GM23338 (cell line): ENCODE results near the gene FAM9A. TPM values are rescaled to one million over a fixed set of nuclear protein-coding genes. Genes with fewer than 3 reads are reported as not detected.

Source experiments
- ATAC-seq: fragments of 200-7000 bp; cut with Tn5 transposase; 3 replicates; pipeline ENCODE4 v1.9.1; 2020
- DNase-seq: peaks from one replicate; pipeline ENCODE4 v3.0.0-alpha.2; 2015; ENCODE audit warnings: low spot score
- H2AFZ ChIP-seq: fragments of 200-600 bp; sonication (generic); 2 replicates; pipeline ENCODE4 v1.8.0; 2016; ENCODE audit warnings: antibody characterized with exemption, mild to moderate bottlenecking, moderate library complexity
- H3F3A ChIP-seq: fragments of 200-600 bp; sonication (generic); replicated peaks from 2 replicates; pipeline ENCODE4 v1.8.0; 2017; ENCODE audit warnings: antibody characterized with exemption, mixed run types, low read depth
- H3K27ac ChIP-seq: fragments of 200-600 bp; sonication (generic); 2 replicates; pipeline ENCODE4 v1.6.1; 2016; ENCODE audit warnings: low read depth
- H3K27me3 ChIP-seq: fragments of 200-600 bp; sonication (generic); 2 replicates; pipeline ENCODE4 v1.8.0; 2016; ENCODE audit warnings: mild to moderate bottlenecking, mixed run types, moderate library complexity; ENCODE audit not compliant: insufficient read depth
- H3K36me3 ChIP-seq: fragments of 200-600 bp; sonication (generic); 2 replicates; pipeline ENCODE4 v1.8.0; 2016; ENCODE audit warnings: mild to moderate bottlenecking; ENCODE audit not compliant: insufficient read depth
- H3K4me1 ChIP-seq: fragments of 200-600 bp; sonication (generic); 2 replicates; pipeline ENCODE4 v1.8.0; 2016; ENCODE audit warnings: mild to moderate bottlenecking, moderate library complexity; ENCODE audit not compliant: insufficient read depth
- H3K4me2 ChIP-seq: fragments of 200-600 bp; sonication (generic); 2 replicates; pipeline ENCODE4 v1.7.1; 2017; ENCODE audit warnings: mixed run types
- H3K4me3 ChIP-seq: fragments of 200-600 bp; sonication (generic); 2 replicates; pipeline ENCODE4 v1.6.1; 2016; ENCODE audit warnings: mixed run types
- H3K79me2 ChIP-seq: fragments of 200-600 bp; sonication (generic); replicated peaks from 2 replicates; pipeline ENCODE4 v1.8.0; 2017; ENCODE audit warnings: mild to moderate bottlenecking; ENCODE audit not compliant: insufficient read depth
- H3K9me2 ChIP-seq: fragments of 200-600 bp; sonication (generic); 2 replicates; pipeline ENCODE4 v1.8.0; 2017; ENCODE audit not compliant: insufficient read depth
- H4K20me1 ChIP-seq: fragments of 200-600 bp; sonication (generic); replicated peaks from 2 replicates; pipeline ENCODE4 v1.8.0; 2017; ENCODE audit warnings: mild to moderate bottlenecking; ENCODE audit not compliant: insufficient read depth
- H3K27ac Mint-ChIP-seq: 2 replicates; pipeline ENCODE4 v1.8.0; 2020; ENCODE audit warnings: inconsistent platforms, mild to moderate bottlenecking, moderate library complexity, mixed read lengths
- H3K27me3 Mint-ChIP-seq: 3 replicates; pipeline ENCODE4 v1.8.0; 2022; ENCODE audit warnings: low read depth, mild to moderate bottlenecking, moderate library complexity, mixed read lengths, inconsistent platforms; ENCODE audit not compliant: insufficient read depth, poor library complexity
- H3K36me3 Mint-ChIP-seq: 3 replicates; pipeline ENCODE4 v1.8.0; 2021; ENCODE audit warnings: low read depth, mild to moderate bottlenecking, inconsistent platforms, moderate library complexity, mixed read lengths
- H3K4me1 Mint-ChIP-seq: 3 replicates; pipeline ENCODE4 v1.8.0; 2020; ENCODE audit warnings: mild to moderate bottlenecking, inconsistent platforms, mixed read lengths
- H3K4me3 Mint-ChIP-seq: 3 replicates; pipeline ENCODE4 v1.8.0; 2021; ENCODE audit warnings: moderate library complexity, mild to moderate bottlenecking, inconsistent platforms, mixed read lengths
- H3K9me3 Mint-ChIP-seq: 3 replicates; pipeline ENCODE4 v1.8.0; 2020; ENCODE audit warnings: moderate library complexity, mild to moderate bottlenecking, inconsistent platforms, mixed read lengths
- CREB1 ChIP-seq: fragments of 250-450 bp; sonication (Bioruptor Pico); IDR thresholded peaks from 2 replicates; pipeline ENCODE4 v1.5.0; 2020; ENCODE audit warnings: low read depth, mild to moderate bottlenecking, moderate library complexity
- CTCF ChIP-seq, 2 experiments: fragments of 200-600 bp in 1 of 2; sonication (generic) in 1 of 2; conservative IDR thresholded peaks; 2 replicates each; pipeline versions ENCODE4 v1.5.1 to v1.6.1; 2016 to 2017; ENCODE audit warnings: antibody characterized with exemption in 2 of 2, low read depth in 2 of 2, mild to moderate bottlenecking in 2 of 2, moderate library complexity in 1 of 2
- EZH2phosphoT487 ChIP-seq: fragments of 200-600 bp; sonication (generic); IDR thresholded peaks from one replicate; pipeline ENCODE4 v1.8.1; 2018; ENCODE audit warnings: antibody characterized with exemption; ENCODE audit not compliant: unreplicated experiment
- NANOG ChIP-seq: IDR thresholded peaks from 2 replicates; pipeline ENCODE4 v1.6.1; 2016; ENCODE audit warnings: antibody characterized with exemption, borderline replicate concordance
- POLR2AphosphoS5 ChIP-seq: IDR thresholded peaks from 2 replicates; pipeline ENCODE4 v1.6.1; 2016; ENCODE audit warnings: antibody characterized with exemption, low read depth
- STAT1 ChIP-seq: IDR thresholded peaks from one replicate; pipeline ENCODE4 v1.6.1; 2016; ENCODE audit warnings: antibody characterized with exemption; ENCODE audit not compliant: unreplicated experiment
- ZNF114 ChIP-seq: fragments of 250-450 bp; sonication (Bioruptor Pico); IDR thresholded peaks from 2 replicates; pipeline ENCODE4 v1.5.0; 2020; ENCODE audit warnings: mild to moderate bottlenecking, moderate library complexity
- long read RNA-seq: library from polyadenylated mRNA; unstranded; transcript quantifications from one replicate; pipeline ENCODE4 v2.0.0, GENCODE V29; 2020; ENCODE audit not compliant: unreplicated experiment
- polyA plus RNA-seq: library from polyadenylated mRNA; unstranded; fragments of >200 nt; fragmentation: Nextera tagmentation; extraction: Ambion mirVana; gene quantifications from 2 replicates; pipeline ENCODE4 v1.2.1, GENCODE V29; 2016
- total RNA-seq: library from RNA; depleted of rRNA; stranded (reverse); fragments of >200 nt; shearing (Covaris generic); gene quantifications from 2 replicates; pipeline ENCODE4 v1.2.3, GENCODE V29; 2014; rRNA removed
- TF ChIP-seq, protein P1 (sequence below): fragments of 250-450 bp; sonication (Bioruptor Pico); IDR thresholded peaks from 2 replicates; pipeline ENCODE4 v1.5.0; 2020; ENCODE audit warnings: mild to moderate bottlenecking, moderate library complexity
- TF ChIP-seq, protein P2 (sequence below): IDR thresholded peaks from 2 replicates; pipeline ENCODE4 v1.6.1; 2016; ENCODE audit warnings: antibody characterized with exemption

The FAM9A gene
- total RNA-seq, result not detected in 2 replicates
- not detected in 2 replicates for polyA plus RNA-seq
- long read RNA-seq, result 0 reads

- no peaks in the 10 kb centered on the region for H3K27me3 ChIP-seq
- no peaks in the 10 kb centered on the region for H3K36me3 Mint-ChIP-seq
- no peaks in the 10 kb centered on the region for H3K4me1 ChIP-seq
- no peak within 1 kb of the TSS for H3K4me2 ChIP-seq
- no peak within 1 kb of the TSS for H3K27ac ChIP-seq
- no peaks in the 10 kb centered on the region for H3K36me3 ChIP-seq
- H3K79me2 ChIP-seq, result no peaks in the 10 kb centered on the region
- DNase-seq (no peak), ATAC-seq (no peak)
- no peak within 1 kb of the TSS for H3K4me3 ChIP-seq
- H3K9me3 Mint-ChIP-seq, result no peaks in the 10 kb centered on the region; the same call in 2 of the 3 replicates
- H4K20me1 ChIP-seq, result no peaks in the 10 kb centered on the region
- H3K27me3 Mint-ChIP-seq, result no peaks in the 10 kb centered on the region
- H3K9me2 ChIP-seq, result no peaks in the 10 kb centered on the region
- H3F3A ChIP-seq, result no peaks in the 10 kb centered on the region
- no peaks in the 10 kb centered on the region for H3K4me1 Mint-ChIP-seq
- H3K27ac Mint-ChIP-seq, result no peak within 1 kb of the TSS
- TF ChIP-seq STAT1 (no peak), NANOG (no peak), CREB1 (no peak), POLR2AphosphoS5 (no peak)
- no peak within 1 kb of the TSS for H2AFZ ChIP-seq
- no peak within 1 kb of the TSS for H3K4me3 Mint-ChIP-seq
Observed at GRCh38 chrX:8801041-8801599, at the start of gene FAM9A. Gene FAM9A, minus strand, starts transcription at chrX:8801383. Its CDS starts 1,212 bp downstream, at chrX:8800171.

DNA sequence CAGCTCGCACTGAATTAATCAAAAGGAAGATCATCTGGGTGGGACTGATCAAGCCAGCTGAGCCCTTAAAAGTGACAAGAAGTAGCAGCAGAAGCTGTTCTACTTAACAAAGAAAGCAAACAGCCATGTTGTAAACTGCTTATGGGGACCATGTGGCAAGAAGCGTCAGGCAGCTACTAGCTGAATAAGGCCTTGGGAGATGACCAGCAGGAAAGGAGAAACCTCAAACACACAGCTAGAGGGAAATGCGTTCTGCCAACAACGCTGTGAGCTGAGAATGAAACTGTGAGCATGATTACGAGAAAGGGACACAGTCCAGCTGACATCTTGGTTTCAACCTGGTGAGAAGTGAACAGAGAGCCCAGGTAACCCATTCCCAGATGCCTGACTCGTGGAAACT lies 49.3 kb upstream of the FAM9A start:
- ATAC-seq (no peak), DNase-seq (no peak)
- H3K4me3 ChIP-seq, result no peak overlapping the region
- Mint-ChIP-seq H3K4me1 (no peaks in the 10 kb centered on the region), H3K27me3 (peaks cover 2% of the 10 kb centered on the region), H3K4me3 (no peak overlapping the region), H3K27ac (no peak overlapping the region), H3K9me3 (no peaks in the 10 kb centered on the region), H3K36me3 (no peaks in the 10 kb centered on the region)
- H3K27ac ChIP-seq, result no peak overlapping the region
- no peaks in the 10 kb centered on the region for H3K27me3 ChIP-seq
- H3K4me1 ChIP-seq, result no peaks in the 10 kb centered on the region
- no peaks in the 10 kb centered on the region for H3F3A ChIP-seq
- no peak overlapping the region for H2AFZ ChIP-seq
- H3K9me2 ChIP-seq, result no peaks in the 10 kb centered on the region
- no peaks in the 10 kb centered on the region for H3K79me2 ChIP-seq
- H3K4me2 ChIP-seq, result no peak overlapping the region
- no peaks in the 10 kb centered on the region for H4K20me1 ChIP-seq
- no peaks in the 10 kb centered on the region for H3K36me3 ChIP-seq
- TF ChIP-seq EZH2phosphoT487 (no peak), POLR2AphosphoS5 (no peak), NANOG (no peak), CREB1 (no peak), ZNF114 (no peak), CTCF (conservative IDR thresholded peaks at IDR 0.05; ENCODE audit: low read depth in 2 of 2) (no peak), STAT1 (no peak)
- TF ChIP-seq, protein P1, sequence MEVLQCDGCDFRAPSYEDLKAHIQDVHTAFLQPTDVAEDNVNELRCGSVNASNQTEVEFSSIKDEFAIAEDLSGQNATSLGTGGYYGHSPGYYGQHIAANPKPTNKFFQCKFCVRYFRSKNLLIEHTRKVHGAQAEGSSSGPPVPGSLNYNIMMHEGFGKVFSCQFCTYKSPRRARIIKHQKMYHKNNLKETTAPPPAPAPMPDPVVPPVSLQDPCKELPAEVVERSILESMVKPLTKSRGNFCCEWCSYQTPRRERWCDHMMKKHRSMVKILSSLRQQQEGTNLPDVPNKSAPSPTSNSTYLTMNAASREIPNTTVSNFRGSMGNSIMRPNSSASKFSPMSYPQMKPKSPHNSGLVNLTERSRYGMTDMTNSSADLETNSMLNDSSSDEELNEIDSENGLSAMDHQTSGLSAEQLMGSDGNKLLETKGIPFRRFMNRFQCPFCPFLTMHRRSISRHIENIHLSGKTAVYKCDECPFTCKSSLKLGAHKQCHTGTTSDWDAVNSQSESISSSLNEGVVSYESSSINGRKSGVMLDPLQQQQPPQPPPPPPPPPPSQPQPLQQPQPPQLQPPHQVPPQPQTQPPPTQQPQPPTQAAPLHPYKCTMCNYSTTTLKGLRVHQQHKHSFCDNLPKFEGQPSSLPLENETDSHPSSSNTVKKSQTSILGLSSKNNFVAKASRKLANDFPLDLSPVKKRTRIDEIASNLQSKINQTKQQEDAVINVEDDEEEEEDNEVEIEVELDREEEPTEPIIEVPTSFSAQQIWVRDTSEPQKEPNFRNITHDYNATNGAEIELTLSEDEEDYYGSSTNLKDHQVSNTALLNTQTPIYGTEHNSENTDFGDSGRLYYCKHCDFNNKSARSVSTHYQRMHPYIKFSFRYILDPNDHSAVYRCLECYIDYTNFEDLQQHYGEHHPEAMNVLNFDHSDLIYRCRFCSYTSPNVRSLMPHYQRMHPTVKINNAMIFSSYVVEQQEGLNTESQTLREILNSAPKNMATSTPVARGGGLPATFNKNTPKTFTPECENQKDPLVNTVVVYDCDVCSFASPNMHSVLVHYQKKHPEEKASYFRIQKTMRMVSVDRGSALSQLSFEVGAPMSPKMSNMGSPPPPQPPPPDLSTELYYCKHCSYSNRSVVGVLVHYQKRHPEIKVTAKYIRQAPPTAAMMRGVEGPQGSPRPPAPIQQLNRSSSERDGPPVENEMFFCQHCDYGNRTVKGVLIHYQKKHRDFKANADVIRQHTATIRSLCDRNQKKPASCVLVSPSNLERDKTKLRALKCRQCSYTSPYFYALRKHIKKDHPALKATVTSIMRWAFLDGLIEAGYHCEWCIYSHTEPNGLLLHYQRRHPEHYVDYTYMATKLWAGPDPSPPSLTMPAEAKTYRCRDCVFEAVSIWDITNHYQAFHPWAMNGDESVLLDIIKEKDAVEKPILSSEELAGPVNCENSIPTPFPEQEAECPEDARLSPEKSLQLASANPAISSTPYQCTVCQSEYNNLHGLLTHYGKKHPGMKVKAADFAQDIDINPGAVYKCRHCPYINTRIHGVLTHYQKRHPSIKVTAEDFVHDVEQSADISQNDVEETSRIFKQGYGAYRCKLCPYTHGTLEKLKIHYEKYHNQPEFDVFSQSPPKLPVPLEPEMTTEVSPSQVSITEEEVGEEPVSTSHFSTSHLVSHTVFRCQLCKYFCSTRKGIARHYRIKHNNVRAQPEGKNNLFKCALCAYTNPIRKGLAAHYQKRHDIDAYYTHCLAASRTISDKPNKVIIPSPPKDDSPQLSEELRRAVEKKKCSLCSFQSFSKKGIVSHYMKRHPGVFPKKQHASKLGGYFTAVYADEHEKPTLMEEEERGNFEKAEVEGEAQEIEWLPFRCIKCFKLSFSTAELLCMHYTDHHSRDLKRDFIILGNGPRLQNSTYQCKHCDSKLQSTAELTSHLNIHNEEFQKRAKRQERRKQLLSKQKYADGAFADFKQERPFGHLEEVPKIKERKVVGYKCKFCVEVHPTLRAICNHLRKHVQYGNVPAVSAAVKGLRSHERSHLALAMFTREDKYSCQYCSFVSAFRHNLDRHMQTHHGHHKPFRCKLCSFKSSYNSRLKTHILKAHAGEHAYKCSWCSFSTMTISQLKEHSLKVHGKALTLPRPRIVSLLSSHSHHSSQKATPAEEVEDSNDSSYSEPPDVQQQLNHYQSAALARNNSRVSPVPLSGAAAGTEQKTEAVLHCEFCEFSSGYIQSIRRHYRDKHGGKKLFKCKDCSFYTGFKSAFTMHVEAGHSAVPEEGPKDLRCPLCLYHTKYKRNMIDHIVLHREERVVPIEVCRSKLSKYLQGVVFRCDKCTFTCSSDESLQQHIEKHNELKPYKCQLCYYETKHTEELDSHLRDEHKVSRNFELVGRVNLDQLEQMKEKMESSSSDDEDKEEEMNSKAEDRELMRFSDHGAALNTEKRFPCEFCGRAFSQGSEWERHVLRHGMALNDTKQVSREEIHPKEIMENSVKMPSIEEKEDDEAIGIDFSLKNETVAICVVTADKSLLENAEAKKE (CRISPR knock-in tag), result no peak
- TF ChIP-seq, protein P2, sequence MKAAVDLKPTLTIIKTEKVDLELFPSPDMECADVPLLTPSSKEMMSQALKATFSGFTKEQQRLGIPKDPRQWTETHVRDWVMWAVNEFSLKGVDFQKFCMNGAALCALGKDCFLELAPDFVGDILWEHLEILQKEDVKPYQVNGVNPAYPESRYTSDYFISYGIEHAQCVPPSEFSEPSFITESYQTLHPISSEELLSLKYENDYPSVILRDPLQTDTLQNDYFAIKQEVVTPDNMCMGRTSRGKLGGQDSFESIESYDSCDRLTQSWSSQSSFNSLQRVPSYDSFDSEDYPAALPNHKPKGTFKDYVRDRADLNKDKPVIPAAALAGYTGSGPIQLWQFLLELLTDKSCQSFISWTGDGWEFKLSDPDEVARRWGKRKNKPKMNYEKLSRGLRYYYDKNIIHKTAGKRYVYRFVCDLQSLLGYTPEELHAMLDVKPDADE, result no peak
